WTC11 (cell line): ENCODE measurements around the gene LUC7L3. TPM values are rescaled to one million over a fixed set of nuclear protein-coding genes. Genes with fewer than 3 reads are reported as not detected.

Experiments used
- ATAC-seq: fragments of 200-7000 bp; cut with Tn5 transposase; 2 replicates; pipeline ENCODE4 v1.10.0; 2021; ENCODE audit warnings: mild to moderate bottlenecking, moderate library complexity
- CTCF ChIA-PET: fragments of 300-600 bp; sonication (Branson Sonifier 250); formaldehyde crosslinking; loops from one replicate; lab custom pipeline; 2021; ENCODE audit warnings: antibody characterized with exemption; lab: Charles Lee
- POLR2A ChIA-PET: fragments of 350-600 bp; sonication (Branson Sonifier 250); formaldehyde crosslinking; loops from one replicate; lab custom pipeline; 2021; ENCODE audit warnings: antibody characterized with exemption; lab: Charles Lee
- DNase-seq: peaks from one replicate; pipeline ENCODE4 v3.0.0; 2021; ENCODE audit warnings: low spot score
- H3K27ac Mint-ChIP-seq: 2 replicates; pipeline ENCODE4 v1.8.0; 2021; ENCODE audit warnings: mixed read lengths
- H3K27me3 Mint-ChIP-seq: 2 replicates; pipeline ENCODE4 v1.8.0; 2021; ENCODE audit warnings: low read depth, mild to moderate bottlenecking, moderate library complexity, mixed read lengths
- H3K36me3 Mint-ChIP-seq: 2 replicates; pipeline ENCODE4 v1.8.0; 2021; ENCODE audit warnings: mixed read lengths
- H3K4me1 Mint-ChIP-seq: 2 replicates; pipeline ENCODE4 v1.8.0; 2022; ENCODE audit warnings: mixed read lengths
- H3K4me3 Mint-ChIP-seq: 2 replicates; pipeline ENCODE4 v1.8.0; 2021; ENCODE audit warnings: mild to moderate bottlenecking, moderate library complexity, mixed read lengths
- H3K9me3 Mint-ChIP-seq: 2 replicates; pipeline ENCODE4 v1.8.0; 2021; ENCODE audit warnings: mixed read lengths
- ATF3 ChIP-seq: sonication (generic); formaldehyde crosslinking; conservative IDR thresholded peaks from 2 replicates; pipeline ENCODE4 v1.8.1; 2022; ENCODE audit warnings: mild to moderate bottlenecking, missing genetic modification reagents
- ATF6 ChIP-seq: sonication (generic); formaldehyde crosslinking; IDR thresholded peaks from 2 replicates; pipeline ENCODE4 v1.8.1; 2023; ENCODE audit warnings: mild to moderate bottlenecking, missing genetic modification reagents
- CDX4 ChIP-seq: fragments of 250-450 bp; sonication (Bioruptor Pico); IDR thresholded peaks from 2 replicates; pipeline ENCODE4 v1.9.0; 2021; ENCODE audit warnings: moderate library complexity, mild to moderate bottlenecking, inconsistent platforms, borderline replicate concordance
- ELF4 ChIP-seq: sonication (generic); formaldehyde crosslinking; IDR thresholded peaks from 2 replicates; pipeline ENCODE4 v1.8.1; 2022; ENCODE audit warnings: low read depth, mild to moderate bottlenecking, moderate library complexity, missing genetic modification reagents
- EMX1 ChIP-seq: fragments of 250-450 bp; sonication (Bioruptor Pico); IDR thresholded peaks from 2 replicates; pipeline ENCODE4 v1.8.0; 2021; ENCODE audit warnings: mild to moderate bottlenecking
- HMGXB4 ChIP-seq: sonication (generic); formaldehyde crosslinking; IDR thresholded peaks from 2 replicates; pipeline ENCODE4 v1.8.1; 2023; ENCODE audit warnings: mild to moderate bottlenecking, moderate library complexity, missing genetic modification reagents
- KAT7 ChIP-seq: sonication (generic); formaldehyde crosslinking; IDR thresholded peaks from 2 replicates; pipeline ENCODE4 v1.8.1; 2023; ENCODE audit warnings: missing genetic modification reagents, mild to moderate bottlenecking, borderline replicate concordance
- RORB ChIP-seq: fragments of 250-450 bp; sonication (Bioruptor Pico); IDR thresholded peaks from 2 replicates; pipeline ENCODE4 v1.9.0; 2021; ENCODE audit warnings: mild to moderate bottlenecking
- ZNF138 ChIP-seq: sonication (generic); formaldehyde crosslinking; conservative IDR thresholded peaks from 2 replicates; pipeline ENCODE4 v1.8.1; 2022; ENCODE audit warnings: mild to moderate bottlenecking, moderate library complexity, missing genetic modification reagents
- ZNF317 ChIP-seq: sonication (generic); formaldehyde crosslinking; IDR thresholded peaks from 2 replicates; pipeline ENCODE4 v1.8.1; 2023; ENCODE audit warnings: low read depth, mild to moderate bottlenecking, moderate library complexity, missing genetic modification reagents, borderline replicate concordance
- ZNF396 ChIP-seq: fragments of 250-450 bp; sonication (Bioruptor Pico); IDR thresholded peaks from 2 replicates; pipeline ENCODE4 v1.8.0; 2021; ENCODE audit warnings: mild to moderate bottlenecking, moderate library complexity, borderline replicate concordance
- ZNF416 ChIP-seq: fragments of 250-450 bp; sonication (Bioruptor Pico); IDR thresholded peaks from 2 replicates; pipeline ENCODE4 v1.9.0; 2021; ENCODE audit warnings: mild to moderate bottlenecking, inconsistent platforms
- ZNF671 ChIP-seq: fragments of 250-450 bp; sonication (Bioruptor Pico); IDR thresholded peaks from 2 replicates; pipeline ENCODE4 v1.8.0; 2021; ENCODE audit warnings: mild to moderate bottlenecking
- ZSCAN18 ChIP-seq: fragments of 250-450 bp; sonication (Bioruptor Pico); IDR thresholded peaks from 2 replicates; pipeline ENCODE4 v2.1.2; 2022; ENCODE audit warnings: mild to moderate bottlenecking, moderate library complexity
- total RNA-seq: library from RNA; stranded (reverse); gene quantifications from 3 replicates; pipeline ENCODE4 v1.2.3, GENCODE V29; 2021
- TF ChIP-seq, protein P1 (sequence below): sonication (generic); formaldehyde crosslinking; IDR thresholded peaks from 2 replicates; pipeline ENCODE4 v1.8.1; 2022; ENCODE audit warnings: missing genetic modification reagents, borderline replicate concordance
- TF ChIP-seq, protein P2 (sequence below): fragments of 250-450 bp; sonication (Bioruptor Pico); IDR thresholded peaks from 2 replicates; pipeline ENCODE4 v1.9.0; 2021; ENCODE audit warnings: mild to moderate bottlenecking

LUC7L3 gene
- total RNA-seq, 1 experiment from 2014 or later, result 190 TPM

- DNase-seq (no peak), ATAC-seq (no peak)
- peak overlapping the region; percentile 7; the same call in 1 of the 2 replicates for H3K27ac Mint-ChIP-seq
- POLR2A ChIA-PET, result interaction anchor here (0.5 kb wide), 1 partner anchor 71 kb away, joined by 4 read pairs; no protein-coding TSS in a partner anchor
- no peaks in the 10 kb centered on the region for H3K9me3 Mint-ChIP-seq
- H3K4me3 Mint-ChIP-seq, result no peak overlapping the region
- CTCF ChIA-PET, result interaction anchor here (1.0 kb wide), 1 partner anchor 80 kb away, joined by 3 read pairs; no protein-coding TSS in a partner anchor
- H3K36me3 Mint-ChIP-seq, result peaks cover 31% of the 10 kb centered on the region
- TF ChIP-seq ZSCAN18 (no peak), ZNF671 (no peak), ZNF138 (CRISPR knock-in tag) (no peak), ATF3 (CRISPR knock-in tag) (no peak), RORB (no peak), ATF6 (no peak), CDX4 (CRISPR knock-in tag) (no peak), ZNF396 (CRISPR knock-in tag) (no peak), EMX1 (CRISPR knock-in tag) (no peak), ZNF317 (CRISPR knock-in tag) (no peak), KAT7 (CRISPR knock-in tag) (no peak), HMGXB4 (CRISPR knock-in tag) (no peak), ZNF416 (no peak), ELF4 (CRISPR knock-in tag) (no peak)
- TF ChIP-seq, protein P1, sequence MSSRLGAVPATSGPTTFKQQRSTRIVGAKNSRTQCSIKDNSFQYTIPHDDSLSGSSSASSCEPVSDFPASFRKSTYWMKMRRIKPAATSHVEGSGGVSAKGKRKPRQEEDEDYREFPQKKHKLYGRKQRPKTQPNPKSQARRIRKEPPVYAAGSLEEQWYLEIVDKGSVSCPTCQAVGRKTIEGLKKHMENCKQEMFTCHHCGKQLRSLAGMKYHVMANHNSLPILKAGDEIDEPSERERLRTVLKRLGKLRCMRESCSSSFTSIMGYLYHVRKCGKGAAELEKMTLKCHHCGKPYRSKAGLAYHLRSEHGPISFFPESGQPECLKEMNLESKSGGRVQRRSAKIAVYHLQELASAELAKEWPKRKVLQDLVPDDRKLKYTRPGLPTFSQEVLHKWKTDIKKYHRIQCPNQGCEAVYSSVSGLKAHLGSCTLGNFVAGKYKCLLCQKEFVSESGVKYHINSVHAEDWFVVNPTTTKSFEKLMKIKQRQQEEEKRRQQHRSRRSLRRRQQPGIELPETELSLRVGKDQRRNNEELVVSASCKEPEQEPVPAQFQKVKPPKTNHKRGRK (CRISPR knock-in tag), result no peak
- TF ChIP-seq, protein P2, sequence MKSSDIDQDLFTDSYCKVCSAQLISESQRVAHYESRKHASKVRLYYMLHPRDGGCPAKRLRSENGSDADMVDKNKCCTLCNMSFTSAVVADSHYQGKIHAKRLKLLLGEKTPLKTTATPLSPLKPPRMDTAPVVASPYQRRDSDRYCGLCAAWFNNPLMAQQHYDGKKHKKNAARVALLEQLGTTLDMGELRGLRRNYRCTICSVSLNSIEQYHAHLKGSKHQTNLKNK (CRISPR knock-in tag), result no peak
- TF ChIP-seq, all 79 proteins: peak for 0
- peaks cover 7% of the 10 kb centered on the region for H3K4me1 Mint-ChIP-seq
- H3K27me3 Mint-ChIP-seq, result no peaks in the 10 kb centered on the region
These were observed 16.2 kb upstream of the LUC7L3 start for GRCh38 chr17:50703162-50703561.
